GM19455 (cell line): Measurements from ENCODE around the gene BCAP29.
"Not testable (repeated sequence)": the region's sequence is repeated elsewhere in the genome, so short reads cannot be mapped to it uniquely, and the experiment has no call there.

Experiments used
- ATAC-seq: cut with Tn5 transposase; IDR thresholded peaks from one replicate; pipeline ENCODE4 v1.9.1; 2021; ENCODE audit not compliant: unreplicated experiment

Gene BCAP29

DNA sequence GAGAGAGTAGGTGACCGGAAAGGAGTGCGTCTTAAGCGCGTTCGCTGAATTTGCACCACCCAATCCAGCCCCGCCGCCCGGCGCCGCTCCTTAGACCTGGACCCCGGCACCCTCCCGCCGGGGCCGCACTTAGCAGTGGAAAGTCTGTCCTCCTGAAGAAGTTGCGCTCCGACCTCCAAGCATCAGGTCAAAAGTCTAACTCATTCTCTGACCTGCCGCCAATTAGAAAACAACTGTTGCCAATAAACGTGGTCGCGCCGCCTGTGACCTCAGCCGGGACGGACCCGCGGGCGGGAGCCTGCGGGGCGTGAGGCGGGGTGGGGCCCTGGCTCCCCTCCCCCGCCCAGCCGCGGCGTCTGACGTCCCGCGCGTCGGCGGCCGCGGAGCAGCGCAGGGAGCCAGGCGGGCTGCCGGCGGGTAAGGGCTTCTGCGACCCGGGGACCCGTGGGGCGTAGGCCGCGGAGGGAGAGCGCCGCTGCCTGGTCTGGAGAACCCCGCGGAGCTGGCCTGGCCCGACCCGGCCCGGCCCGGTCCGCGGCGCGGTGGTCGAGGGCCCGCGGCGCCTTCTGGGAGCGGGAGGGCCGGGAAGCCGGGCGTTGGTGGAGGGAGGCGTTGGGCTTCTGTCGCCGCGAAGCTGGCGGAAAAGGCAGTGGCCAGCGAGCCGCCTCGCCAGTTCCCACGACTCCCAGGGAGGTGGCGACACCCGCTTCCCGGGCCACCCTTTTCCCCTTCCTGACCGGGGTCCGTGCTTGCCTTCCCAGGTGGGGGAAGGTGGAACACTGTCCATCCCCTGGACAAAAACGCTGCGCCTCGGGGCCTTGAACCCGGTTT is at the start of gene BCAP29:
BCAP29 (plus strand) TSS at position 362 of the 831 bp plus-strand sequence. CDS start 527 bp downstream, outside the sequence.
- ATAC-seq, result peak; percentile 94

DNA sequence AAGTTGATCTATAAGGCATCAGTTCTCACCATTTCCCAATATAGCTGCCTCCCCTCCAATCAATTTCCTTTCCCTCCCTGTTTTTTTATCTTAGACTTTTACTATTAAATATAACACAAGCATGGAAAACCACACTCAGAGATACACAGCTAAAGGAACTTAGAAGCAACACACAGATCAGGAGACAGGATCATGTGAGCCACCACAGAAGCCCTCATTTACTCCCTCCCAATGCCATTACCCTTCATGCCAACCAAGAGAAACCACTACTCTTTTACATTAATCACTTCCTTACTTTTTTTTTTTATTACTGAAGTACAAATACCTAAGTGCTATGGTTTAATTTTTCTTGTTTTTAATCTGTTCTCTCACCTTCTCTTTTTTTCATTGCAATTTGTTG is 49.3 kb upstream of the BCAP29 start:
- no peak for ATAC-seq

- ATAC-seq, result no peak
Measured at GRCh38 chr7:107534139-107534538, 45.9 kb upstream of the BCAP29 start.

DNA sequence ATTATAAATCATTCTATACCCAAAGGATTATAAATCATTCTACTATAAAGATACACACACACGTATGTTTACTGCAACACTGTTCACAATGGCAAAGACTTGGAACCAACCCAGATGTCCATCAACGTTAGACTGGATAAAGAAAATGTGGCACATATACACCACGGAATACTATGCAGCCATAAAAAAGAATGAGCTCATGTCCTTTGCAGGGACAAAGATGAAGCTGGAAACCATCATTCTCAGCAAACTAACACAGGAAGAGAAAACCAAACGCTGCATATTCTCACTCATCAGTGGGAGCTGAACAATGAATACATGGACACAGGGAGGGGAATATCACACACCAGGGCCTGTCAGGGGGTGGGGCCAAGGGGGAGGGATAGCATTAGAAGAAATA is 42.8 kb upstream of the BCAP29 start:
- not testable (repeated sequence) for ATAC-seq

GRCh38 chr7:107538001-107538400 is 42.0 kb upstream of the BCAP29 start:
- no peak for ATAC-seq

DNA sequence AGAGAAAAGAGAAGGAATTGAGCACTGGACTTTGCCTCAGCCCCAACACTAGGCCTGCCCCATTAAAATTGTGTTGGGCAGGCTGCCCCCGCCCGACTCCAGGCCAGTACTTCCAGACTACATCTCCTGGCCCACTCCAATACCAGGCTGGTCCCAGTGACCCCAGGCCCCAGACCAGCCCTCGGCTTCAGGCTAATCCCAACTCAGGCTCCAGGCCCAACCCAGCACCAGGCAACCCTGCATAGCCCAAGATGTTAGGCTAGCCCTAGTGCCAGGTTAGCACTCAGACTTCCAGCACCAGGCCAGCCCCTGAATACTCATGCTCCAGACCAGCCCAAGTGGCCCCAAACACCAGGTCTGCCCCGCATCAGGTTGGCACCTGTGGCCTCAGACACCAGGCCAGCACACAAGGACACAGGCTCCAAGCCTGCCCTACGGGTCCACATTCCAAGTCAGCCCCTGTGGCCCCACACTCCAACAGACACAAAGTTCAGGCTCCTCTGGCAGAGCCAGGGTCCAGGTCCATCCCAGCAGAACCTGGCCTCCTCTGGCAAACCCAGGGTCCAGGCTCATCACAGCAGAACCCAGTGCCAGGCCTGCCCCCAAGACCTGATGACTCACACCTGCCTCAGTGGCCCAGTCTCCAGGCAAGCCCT is 36.6 kb upstream of the BCAP29 start:
- ATAC-seq, result no peak

GRCh38 chr7:107544848-107545591 is 35.0 kb upstream of the BCAP29 start:
- no peak for ATAC-seq

- ATAC-seq, result no peak
Measured at GRCh38 chr7:107551936-107552335, 28.1 kb upstream of the BCAP29 start.

DNA sequence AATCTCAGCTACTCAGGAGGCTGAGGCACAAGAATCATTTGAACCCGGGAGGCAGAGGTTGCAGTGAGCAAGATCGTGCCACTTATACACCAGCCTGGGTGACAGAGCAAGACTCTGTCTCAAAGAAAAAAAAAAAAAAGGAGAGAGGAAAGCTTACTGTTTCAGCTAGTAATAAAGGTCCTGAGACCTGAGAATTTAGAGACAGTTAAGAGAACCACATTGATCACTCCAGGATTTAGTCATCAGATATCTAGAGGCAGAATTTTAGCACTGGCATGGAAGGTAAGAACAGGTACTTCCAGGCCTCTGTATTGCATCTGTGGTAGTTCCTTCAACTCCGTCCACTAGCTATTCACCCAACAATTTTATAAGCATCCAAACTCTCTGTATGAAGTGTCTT is 24.2 kb upstream of the BCAP29 start:
- ATAC-seq, result no peak

- no peak for ATAC-seq
Measured at GRCh38 chr7:107559864-107560263, 20.2 kb upstream of the BCAP29 start.

GRCh38 chr7:107560898-107561516 is 19.0 kb upstream of the BCAP29 start:
- no peak for ATAC-seq

- peak; percentile 62 for ATAC-seq
Measured at GRCh38 chr7:107563081-107563774, 16.8 kb upstream of the BCAP29 start.

DNA sequence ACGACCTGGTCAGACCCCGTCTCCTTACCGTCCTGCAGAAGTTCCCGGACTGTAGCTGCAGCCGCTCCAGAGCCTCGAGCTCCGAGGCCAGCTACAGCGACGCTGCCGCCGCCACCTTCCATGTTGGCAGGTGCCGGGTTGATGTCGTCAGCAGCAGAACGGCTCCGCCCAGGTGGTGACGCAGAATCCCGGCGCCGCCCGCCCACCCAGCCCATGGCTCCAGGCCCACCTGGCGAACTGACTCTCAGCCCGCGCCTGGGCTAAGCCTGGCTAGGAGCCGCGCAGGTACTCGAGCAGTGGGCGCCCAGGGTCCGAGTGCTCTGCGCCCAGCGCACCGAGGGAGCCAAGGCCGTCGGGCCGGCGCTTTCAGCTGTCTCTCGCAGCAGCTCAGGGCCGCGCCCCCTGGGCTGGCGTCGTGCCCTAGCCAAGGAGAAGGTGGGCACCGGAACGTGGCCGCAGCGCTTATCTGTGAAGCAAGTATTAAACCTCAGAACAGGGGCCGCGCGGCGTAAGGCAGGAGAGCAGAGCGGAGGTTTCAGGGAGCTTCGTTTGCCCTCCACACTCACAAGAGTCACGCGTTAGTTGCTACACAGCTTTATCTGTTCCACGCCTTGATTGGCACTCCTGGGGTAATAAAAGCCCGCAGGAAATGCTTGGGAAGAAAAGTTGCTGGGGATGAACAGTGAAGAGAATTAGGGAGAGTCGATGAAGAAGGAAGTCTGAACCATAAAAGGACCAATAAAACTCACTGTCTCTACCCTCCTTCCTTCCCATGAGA is 16.1 kb upstream of the BCAP29 start, which contains the start of the genes COG5 and DUS4L:
COG5 (minus strand) TSS at position 146 of the 778 bp plus-strand sequence; CDS start at position 122, 24 bp downstream.
DUS4L (plus strand) TSS at position 197 of the 778 bp plus-strand sequence. CDS start 3,100 bp downstream, outside the sequence.
- ATAC-seq, result peak; percentile 98

DNA sequence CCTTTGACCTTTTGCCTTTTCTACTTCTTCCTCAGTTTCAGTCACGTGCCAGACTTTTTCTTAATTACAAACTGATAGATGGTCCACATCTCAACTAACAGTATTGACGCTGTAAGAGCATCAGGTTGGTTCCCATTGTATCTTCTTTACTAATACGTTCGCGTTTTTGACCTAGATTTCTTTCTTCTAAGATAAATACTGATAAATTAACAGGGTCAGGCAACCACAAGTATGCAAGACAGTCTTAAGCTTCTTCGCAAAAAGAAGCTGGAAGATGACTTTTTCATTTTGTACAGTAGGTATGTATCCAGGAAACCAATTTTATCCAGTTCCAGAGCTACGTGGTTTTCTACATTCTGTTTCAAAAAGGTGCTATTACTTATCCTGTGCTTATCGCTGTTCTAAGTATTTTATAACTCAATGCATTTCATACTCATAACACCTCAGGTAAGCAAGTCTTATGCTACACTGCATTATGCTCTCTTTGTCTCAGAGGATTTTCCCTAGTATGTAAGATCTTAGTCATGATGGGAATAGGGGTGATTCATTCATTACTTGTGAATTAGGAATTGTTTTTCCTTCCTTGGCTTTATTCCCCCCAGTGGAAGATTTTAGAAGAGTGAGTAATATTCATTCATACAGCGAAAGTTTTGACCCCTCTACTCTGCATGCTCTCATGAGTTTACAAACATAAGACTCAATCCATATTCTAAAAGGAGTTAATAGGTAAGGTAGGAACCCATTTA is 15.3 kb upstream of the BCAP29 start:
- no peak for ATAC-seq

DNA sequence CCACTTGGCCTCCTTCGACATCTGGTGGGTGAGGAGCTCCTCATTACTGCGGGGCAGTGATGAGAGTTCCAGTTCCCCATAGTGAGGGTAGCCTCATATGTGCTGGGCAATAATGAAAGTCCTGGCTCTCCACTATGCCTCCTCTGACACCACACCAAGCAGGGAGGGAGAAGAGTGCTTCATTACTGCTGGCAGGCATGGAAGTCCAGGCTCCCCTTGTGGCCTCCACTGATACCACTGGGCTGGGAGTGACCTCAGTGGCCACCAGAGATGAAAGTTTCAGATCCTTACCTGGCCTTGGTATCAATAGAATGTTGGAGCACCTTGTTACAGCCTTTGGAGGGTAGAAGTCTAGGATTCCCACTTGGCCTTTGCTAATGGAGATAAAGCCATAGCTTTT is 9.7 kb upstream of the BCAP29 start:
- no peak for ATAC-seq

DNA sequence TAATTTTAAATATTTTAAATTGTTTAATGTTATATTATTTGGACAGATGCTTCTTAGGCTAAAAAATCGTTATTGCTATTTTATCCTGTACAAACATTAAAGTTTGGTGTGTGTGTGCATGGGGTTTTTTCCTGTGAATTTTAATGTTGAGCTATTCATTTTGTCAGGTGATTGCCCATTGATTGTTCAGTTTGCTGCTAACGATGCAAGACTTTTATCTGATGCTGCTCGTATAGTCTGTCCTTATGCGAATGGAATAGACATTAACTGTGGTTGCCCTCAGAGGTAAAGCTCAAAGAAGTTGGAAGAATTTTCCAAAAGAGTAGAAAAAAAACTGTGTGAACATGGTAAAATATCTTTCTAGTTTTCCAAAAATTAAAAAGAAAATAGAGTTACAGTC is 6.5 kb upstream of the BCAP29 start:
- ATAC-seq, result no peak

DNA sequence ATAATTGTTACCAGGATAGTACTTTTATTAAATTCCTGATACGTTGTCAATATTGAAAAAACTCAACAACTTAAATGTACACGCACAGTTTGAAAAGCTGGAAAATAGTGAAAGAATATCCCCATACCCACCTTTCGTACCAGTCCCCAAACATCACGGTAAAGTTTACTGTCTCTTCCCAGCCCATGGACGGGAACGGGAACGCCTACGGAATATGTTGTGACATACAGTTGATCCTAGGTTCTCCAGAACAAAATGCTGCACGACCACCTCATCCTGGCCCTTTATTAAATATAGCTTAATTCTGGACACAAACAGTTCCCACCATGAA is 527 bp upstream of the BCAP29 start:
- ATAC-seq, result no peak

DNA sequence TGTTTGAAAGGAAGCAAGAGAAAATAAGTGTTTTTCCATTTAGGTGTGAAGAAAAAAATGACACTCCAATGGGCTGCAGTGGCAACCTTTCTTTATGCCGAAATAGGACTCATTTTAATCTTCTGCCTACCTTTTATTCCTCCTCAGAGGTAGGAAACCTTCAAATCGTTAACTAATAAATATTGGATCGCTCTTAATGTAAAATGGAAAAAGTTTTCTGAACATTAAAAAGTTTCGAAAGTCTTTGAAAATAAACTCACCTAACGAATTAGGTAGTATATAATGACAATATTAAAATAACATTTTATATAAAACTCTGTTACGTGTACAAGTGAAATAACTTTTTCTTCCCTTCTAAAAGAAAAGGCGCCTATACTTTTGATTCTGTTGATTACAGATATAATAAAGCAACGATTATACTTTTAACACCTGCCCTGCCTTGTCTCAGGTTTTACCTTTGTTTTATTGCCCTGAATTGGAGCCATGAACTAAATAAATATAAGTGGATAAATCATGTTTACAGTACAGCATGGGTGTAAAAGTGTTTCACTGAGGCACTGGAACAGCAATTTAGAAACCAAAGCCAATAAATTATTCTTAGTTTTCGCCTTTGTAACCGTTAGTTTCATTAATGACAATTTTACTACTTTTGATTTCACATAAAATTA is 804 bp downstream of the BCAP29 start:
- ATAC-seq, result no peak
